ENCODE results near the gene SLCO2A1.

Gene SLCO2A1

GRCh38 chr3:133915685-133916658 is 113.8 kb downstream of the SLCO2A1 start:
- no peak for TF ChIP-seq CTCF (conservative IDR thresholded peaks at IDR 0.05; ENCODE audit: low read depth, low read length)
- no peaks in the 10 kb centered on the region for H4K20me1 ChIP-seq (ENCODE audit: insufficient read depth)
- H3K9ac ChIP-seq: no peak overlapping the region
- no peaks in the 10 kb centered on the region for H3K4me1 ChIP-seq (ENCODE audit: low read depth, poor library complexity, severe bottlenecking)
- no peaks in the 10 kb centered on the region for H3K36me3 ChIP-seq (ENCODE audit: insufficient read depth)
- no peak overlapping the region for H2AFZ ChIP-seq (ENCODE audit: low read depth)
- no peak overlapping the region for H3K4me2 ChIP-seq
- H3K27me3 ChIP-seq (ENCODE audit: insufficient read depth, low read depth): no peaks in the 10 kb centered on the region
- no peak overlapping the region for H3K27ac ChIP-seq
- no peak overlapping the region for H3K4me3 ChIP-seq (IDR thresholded peaks at IDR 0.05; ENCODE audit: insufficient read depth, low read depth, low read length)
- H3K79me2 ChIP-seq (ENCODE audit: insufficient read depth, low read depth): no peaks in the 10 kb centered on the region

- Histone ChIP-seq H3K4me1 (ENCODE audit: low read depth, poor library complexity, severe bottlenecking) (no peaks in the 10 kb centered on the region), H3K27ac (no peak overlapping the region), H3K4me3 (IDR thresholded peaks at IDR 0.05; ENCODE audit: insufficient read depth, low read depth, low read length) (no peak overlapping the region), H3K36me3 (ENCODE audit: insufficient read depth) (no peaks in the 10 kb centered on the region), H3K79me2 (ENCODE audit: insufficient read depth, low read depth) (no peaks in the 10 kb centered on the region), H2AFZ (ENCODE audit: low read depth) (no peak overlapping the region), H3K4me2 (no peak overlapping the region), H3K27me3 (ENCODE audit: insufficient read depth, low read depth) (no peaks in the 10 kb centered on the region), H3K9ac (no peak overlapping the region), H4K20me1 (ENCODE audit: insufficient read depth) (no peaks in the 10 kb centered on the region)
- no peak for TF ChIP-seq CTCF (conservative IDR thresholded peaks at IDR 0.05; ENCODE audit: low read depth, low read length)
Measured at GRCh38 chr3:133914839-133915600, 114.7 kb downstream of the SLCO2A1 start.

- no peak overlapping the region for H3K4me3 ChIP-seq (IDR thresholded peaks at IDR 0.05; ENCODE audit: insufficient read depth, low read depth, low read length)
- H3K4me1 ChIP-seq (ENCODE audit: low read depth, poor library complexity, severe bottlenecking): no peaks in the 10 kb centered on the region
- H3K27me3 ChIP-seq (ENCODE audit: insufficient read depth, low read depth): no peaks in the 10 kb centered on the region
- H2AFZ ChIP-seq (ENCODE audit: low read depth): no peak overlapping the region
- no peak overlapping the region for H3K4me2 ChIP-seq
- H3K9ac ChIP-seq: no peak overlapping the region
- TF ChIP-seq CTCF (conservative IDR thresholded peaks at IDR 0.05; ENCODE audit: low read depth, low read length): no peak
- H3K36me3 ChIP-seq (ENCODE audit: insufficient read depth): no peaks in the 10 kb centered on the region
- H3K27ac ChIP-seq: no peak overlapping the region
- no peaks in the 10 kb centered on the region for H3K79me2 ChIP-seq (ENCODE audit: insufficient read depth, low read depth)
- H4K20me1 ChIP-seq (ENCODE audit: insufficient read depth): no peaks in the 10 kb centered on the region
Measured at GRCh38 chr3:133910422-133910821, 119.3 kb downstream of the SLCO2A1 start.

GRCh38 chr3:133905376-133905775 is 124.3 kb downstream of the SLCO2A1 start:
- TF ChIP-seq CTCF (conservative IDR thresholded peaks at IDR 0.05; ENCODE audit: low read depth, low read length): no peak
- Histone ChIP-seq H3K79me2 (ENCODE audit: insufficient read depth, low read depth) (no peaks in the 10 kb centered on the region), H3K4me1 (ENCODE audit: low read depth, poor library complexity, severe bottlenecking) (no peaks in the 10 kb centered on the region), H2AFZ (ENCODE audit: low read depth) (no peak overlapping the region), H3K36me3 (ENCODE audit: insufficient read depth) (no peaks in the 10 kb centered on the region), H3K9ac (no peak overlapping the region), H3K4me2 (no peak overlapping the region), H3K27ac (no peak overlapping the region), H4K20me1 (ENCODE audit: insufficient read depth) (no peaks in the 10 kb centered on the region), H3K27me3 (ENCODE audit: insufficient read depth, low read depth) (no peaks in the 10 kb centered on the region), H3K4me3 (IDR thresholded peaks at IDR 0.05; ENCODE audit: insufficient read depth, low read depth, low read length) (no peak overlapping the region)

Measured in KMS-11 (cell line).